CD4-positive, alpha-beta T cell (primary cell): ENCODE measurements around the gene PIP5K1B. TPM values are rescaled to one million over a fixed set of nuclear protein-coding genes. Genes with fewer than 3 reads are reported as not detected.

Experiments
- ATAC-seq: fragments of 200-7000 bp; cut with Tn5 transposase; one replicate; pipeline ENCODE4 v1.10.0; 2022; ENCODE audit warnings: mild to moderate bottlenecking; ENCODE audit not compliant: poor library complexity
- CTCF ChIA-PET: fragments of 350-600 bp; sonication (Branson Sonifier 250); formaldehyde crosslinking; loops from one replicate; lab custom pipeline; 2021; ENCODE audit warnings: antibody characterized with exemption, inconsistent platforms; lab: Charles Lee
- POLR2A ChIA-PET: fragments of 350-600 bp; sonication (Branson Sonifier 250); formaldehyde crosslinking; loops from one replicate; lab custom pipeline; 2021; ENCODE audit warnings: antibody characterized with exemption, inconsistent platforms; lab: Charles Lee
- DNase-seq, 14 experiments: peaks; one replicate each; pipeline ENCODE4 v3.0.0-alpha.2; 2013 to 2020; ENCODE audit warnings: mixed read lengths in 2 of 14
- H3K27ac ChIP-seq, 2 donors: one replicate each; pipeline versions ENCODE4 v1.5.1 to v1.7.0; 2013; ENCODE audit warnings: low read length in 2 of 2, low read depth in 1 of 2, mild to moderate bottlenecking in 1 of 2
- H3K27me3 ChIP-seq, 2 experiments: 1 replicate in 1 of 2; 2 replicates in 1 of 2; pipeline versions ENCODE4 v1.6.1 to v1.7.0; 2013; ENCODE audit warnings: low read length in 2 of 2, control low read depth in 1 of 2, mild to moderate bottlenecking in 1 of 2, moderate library complexity in 1 of 2; ENCODE audit not compliant: insufficient read depth in 2 of 2, control insufficient read depth in 1 of 2
- H3K36me3 ChIP-seq: one replicate; pipeline ENCODE4 v1.6.1; 2013; ENCODE audit warnings: low read length, control low read depth; ENCODE audit not compliant: insufficient read depth
- H3K4me1 ChIP-seq: one replicate; pipeline ENCODE4 v1.6.1; 2013; ENCODE audit warnings: low read length, control low read depth; ENCODE audit not compliant: insufficient read depth
- H3K4me3 ChIP-seq: one replicate; pipeline ENCODE4 v1.5.1; 2013; ENCODE audit warnings: mild to moderate bottlenecking, low read length, moderate library complexity
- H3K9me3 ChIP-seq, 2 experiments: 1 replicate in 1 of 2; 2 replicates in 1 of 2; pipeline versions ENCODE4 v1.6.1 to v1.7.0; 2013; ENCODE audit warnings: low read length in 2 of 2, mild to moderate bottlenecking in 2 of 2, control low read depth in 1 of 2, moderate library complexity in 1 of 2; ENCODE audit not compliant: control insufficient read depth in 1 of 2, insufficient read depth in 1 of 2
- H3K27ac Mint-ChIP-seq: one replicate; pipeline ENCODE4 v1.8.0; 2020; ENCODE audit warnings: mixed read lengths
- H3K27me3 Mint-ChIP-seq: one replicate; pipeline ENCODE4 v1.8.0; 2021; ENCODE audit warnings: mixed read lengths
- H3K36me3 Mint-ChIP-seq: one replicate; pipeline ENCODE4 v1.8.0; 2021; ENCODE audit warnings: low read depth, mixed read lengths
- H3K4me1 Mint-ChIP-seq: one replicate; pipeline ENCODE4 v1.8.0; 2021; ENCODE audit warnings: low read depth, mixed read lengths
- H3K4me3 Mint-ChIP-seq: one replicate; pipeline ENCODE4 v1.8.0; 2020; ENCODE audit warnings: mild to moderate bottlenecking, mixed read lengths
- H3K9me3 Mint-ChIP-seq: one replicate; pipeline ENCODE4 v1.8.0; 2020; ENCODE audit warnings: mixed read lengths
- CTCF ChIP-seq: fragments of 200-600 bp; IDR thresholded peaks from one replicate; pipeline ENCODE4 v1.8.0; 2022; ENCODE audit warnings: antibody characterized with exemption, mild to moderate bottlenecking
- intact Hi-C, 2 experiments: fragments of 100-400 bp; cut with DNase I in 1 of 2; cut with micrococcal nuclease in 1 of 2; formaldehyde crosslinking; loops; one replicate each; pipeline versions ENCODE4 v1.15.1 to v1.9.0; 2023 to 2025; cut with DNase I, micrococcal nuclease
- total RNA-seq, 174 experiments: library from RNA in 2 of 174; stranded (reverse) in 2 of 174; gene quantifications; one replicate each; pipeline ENCODE4 v1.2.3 and lab custom pipeline; 2021 to 2026

The PIP5K1B gene
- total RNA-seq, 2 experiments from 2014 or later: not detected

- no peak overlapping the region for H3K27ac Mint-ChIP-seq
- DNase-seq (no peak), ATAC-seq (no peak)
- H3K27ac ChIP-seq: no peak overlapping the region
- ChIA-PET POLR2A (interaction anchor here (0.6 kb wide), 1 partner anchor 20 kb away, joined by 3 read pairs; no protein-coding TSS in a partner anchor), CTCF (interaction anchor here (0.6 to 2.2 kb wide), 2 partner anchors 20 to 36 kb away, joined by 4 to 7 read pairs; partner anchors contain the start of gene FXN)
- intact Hi-C loops: loop anchor here (1.0 to 10.0 kb wide), 4 partner anchors 138 to 822 kb away; no protein-coding TSS in a partner anchor
- H3K9me3 ChIP-seq: no peaks in the 10 kb centered on the region
- H3K4me3 ChIP-seq: no peak overlapping the region
- no peak overlapping the region for H3K4me3 Mint-ChIP-seq
- no peaks in the 10 kb centered on the region for H3K4me1 Mint-ChIP-seq
- no peaks in the 10 kb centered on the region for H3K4me1 ChIP-seq
- H3K27me3 ChIP-seq: no peaks in the 10 kb centered on the region
- H3K36me3 ChIP-seq: peaks cover 23% of the 10 kb centered on the region
- no peaks in the 10 kb centered on the region for H3K27me3 Mint-ChIP-seq
- H3K36me3 Mint-ChIP-seq: peaks cover 61% of the 10 kb centered on the region
- TF ChIP-seq CTCF: no peak
- no peaks in the 10 kb centered on the region for H3K9me3 Mint-ChIP-seq
These were observed 349.9 kb downstream of the PIP5K1B start for GRCh38 chr9:69054989-69055388.

GRCh38 chr9:69056191-69056815 is 351.3 kb downstream of the PIP5K1B start:
- ATAC-seq (no peak), DNase-seq (no peak)
- POLR2A ChIA-PET: no interaction called here
- Mint-ChIP-seq H3K27ac (no peak overlapping the region), H3K4me1 (no peaks in the 10 kb centered on the region), H3K27me3 (no peaks in the 10 kb centered on the region), H3K9me3 (no peaks in the 10 kb centered on the region), H3K36me3 (peaks cover 72% of the 10 kb centered on the region), H3K4me3 (no peak overlapping the region)
- Histone ChIP-seq H3K27me3 (no peaks in the 10 kb centered on the region), H3K27ac (no peak overlapping the region), H3K4me1 (no peaks in the 10 kb centered on the region), H3K9me3 (no peaks in the 10 kb centered on the region), H3K36me3 (peaks cover 29% of the 10 kb centered on the region), H3K4me3 (no peak overlapping the region)
- intact Hi-C loops: loop anchor here (10.0 kb wide), 2 partner anchors 488 to 818 kb away; no protein-coding TSS in a partner anchor
- TF ChIP-seq CTCF: no peak
- CTCF ChIA-PET: no interaction called here

- H3K4me1 ChIP-seq: no peaks in the 10 kb centered on the region
- no peaks in the 10 kb centered on the region for H3K27me3 Mint-ChIP-seq
- DNase-seq: no peak
- ChIA-PET CTCF (interaction anchor here (1.6 kb wide), 1 partner anchor 136 kb away, joined by 4 read pairs; no protein-coding TSS in a partner anchor), POLR2A (no interaction called here)
- ATAC-seq: no peak
- H3K36me3 Mint-ChIP-seq: peaks cover 77% of the 10 kb centered on the region
- no peaks in the 10 kb centered on the region for H3K4me1 Mint-ChIP-seq
- peaks cover 32% of the 10 kb centered on the region for H3K36me3 ChIP-seq
- no peaks in the 10 kb centered on the region for H3K27me3 ChIP-seq
- intact Hi-C loops: loop anchor here (10.0 kb wide), 2 partner anchors 487 to 817 kb away; no protein-coding TSS in a partner anchor
- TF ChIP-seq CTCF: no peak
- H3K9me3 Mint-ChIP-seq: no peaks in the 10 kb centered on the region
- H3K9me3 ChIP-seq: no peaks in the 10 kb centered on the region
- H3K4me3 ChIP-seq: no peak overlapping the region
- H3K4me3 Mint-ChIP-seq: no peak overlapping the region
- H3K27ac ChIP-seq: no peak overlapping the region
- H3K27ac Mint-ChIP-seq: no peak overlapping the region
These were observed 353.1 kb downstream of the PIP5K1B start for GRCh38 chr9:69058101-69058500.

Other genes with a start within 250 kb of the PIP5K1B start
- gene TMEM252, start 164.4 kb upstream of the PIP5K1B start, total RNA-seq: not detected